ENCODE data around the gene ZFP37.

ZFP37 gene

GRCh38 chr9:113057193-113057592, 669 bp upstream of the ZFP37 start:
- H3K4me3 ChIP-seq (ENCODE audit: control insufficient read depth, low read depth, low read length), result peak overlapping the region; percentile 95
- no peak for TF ChIP-seq CTCF (IDR thresholded peaks at IDR 0.05; ENCODE audit: control insufficient read depth, insufficient read depth, low read depth, low read length, missing control alignments)
- DNase-seq (ENCODE audit: low read depth), result no peak

GRCh38 chr9:113042884-113043657, 13.5 kb downstream of the ZFP37 start:
- DNase-seq (ENCODE audit: low read depth), result no peak
- TF ChIP-seq CTCF (IDR thresholded peaks at IDR 0.05; ENCODE audit: control insufficient read depth, insufficient read depth, low read depth, low read length, missing control alignments), result no peak
- H3K4me3 ChIP-seq (ENCODE audit: control insufficient read depth, low read depth, low read length), result no peak overlapping the region

- DNase-seq (ENCODE audit: low read depth), result no peak
- no peak overlapping the region for H3K4me3 ChIP-seq (ENCODE audit: control insufficient read depth, low read depth, low read length)
- TF ChIP-seq CTCF (IDR thresholded peaks at IDR 0.05; ENCODE audit: control insufficient read depth, insufficient read depth, low read depth, low read length, missing control alignments), result no peak
These were observed 30.3 kb downstream of the ZFP37 start for GRCh38 chr9:113026200-113026599.

GRCh38 chr9:113018247-113018646, 38.3 kb downstream of the ZFP37 start:
- TF ChIP-seq CTCF (IDR thresholded peaks at IDR 0.05; ENCODE audit: control insufficient read depth, insufficient read depth, low read depth, low read length, missing control alignments), result no peak
- H3K4me3 ChIP-seq (ENCODE audit: control insufficient read depth, low read depth, low read length), result no peak overlapping the region
- DNase-seq (ENCODE audit: low read depth), result no peak

- no peak for TF ChIP-seq CTCF (IDR thresholded peaks at IDR 0.05; ENCODE audit: control insufficient read depth, insufficient read depth, low read depth, low read length, missing control alignments)
- DNase-seq (ENCODE audit: low read depth), result no peak
- peak overlapping the region; percentile 45; the same call in 1 of the 2 replicates for H3K4me3 ChIP-seq (ENCODE audit: control insufficient read depth, low read depth, low read length)
These were observed 44.0 kb downstream of the ZFP37 start for GRCh38 chr9:113012492-113012891.

GRCh38 chr9:113011911-113012381, 44.6 kb downstream of the ZFP37 start, which contains the start of gene ZNF883:
Gene ZNF883 (minus strand): TSS chr9:113012192.
- TF ChIP-seq CTCF (IDR thresholded peaks at IDR 0.05; ENCODE audit: control insufficient read depth, insufficient read depth, low read depth, low read length, missing control alignments), result no peak
- H3K4me3 ChIP-seq (ENCODE audit: control insufficient read depth, low read depth, low read length), result peak within 1 kb of the TSS; percentile 45
- DNase-seq (ENCODE audit: low read depth), result no peak
